RWPE2 (cell line): Measurements from ENCODE around the gene ECD.

ENCODE experiments used
- ATAC-seq: fragments of 200-7000 bp; cut with Tn5 transposase; 3 replicates; pipeline ENCODE4 v1.9.1; 2021; ENCODE audit warnings: low read depth
- DNase-seq: peaks from one replicate; pipeline ENCODE4 v3.0.0-alpha.2; 2020; ENCODE audit warnings: low spot score
- H3K27ac ChIP-seq: fragments of 450-650 bp; 2 replicates; pipeline ENCODE4 v1.5.1; 2017; ENCODE audit warnings: mild to moderate bottlenecking; ENCODE audit not compliant: poor library complexity, severe bottlenecking
- H3K27me3 ChIP-seq: fragments of 250-450 bp; sonication (Bioruptor Pico); 2 replicates; pipeline ENCODE4 v1.5.1; 2021; ENCODE audit warnings: mild to moderate bottlenecking, moderate library complexity; ENCODE audit not compliant: insufficient read depth, poor library complexity, severe bottlenecking
- H3K36me3 ChIP-seq: fragments of 250-450 bp; sonication (Bioruptor Pico); 2 replicates; pipeline ENCODE4 v1.5.1; 2020; ENCODE audit warnings: low read depth, mild to moderate bottlenecking, moderate library complexity
- H3K4me1 ChIP-seq: fragments of 250-450 bp; sonication (Bioruptor Pico); 2 replicates; pipeline ENCODE4 v1.5.1; 2021; ENCODE audit warnings: mild to moderate bottlenecking, moderate library complexity; ENCODE audit not compliant: insufficient read depth, poor library complexity, severe bottlenecking
- H3K4me3 ChIP-seq: fragments of 250-450 bp; sonication (Bioruptor Pico); 2 replicates; pipeline ENCODE4 v1.5.1; 2021; ENCODE audit warnings: mild to moderate bottlenecking, moderate library complexity; ENCODE audit not compliant: severe bottlenecking
- H3K9me3 ChIP-seq: fragments of 250-450 bp; sonication (Bioruptor Pico); 2 replicates; pipeline ENCODE4 v1.5.1; 2021; ENCODE audit warnings: mild to moderate bottlenecking, moderate library complexity; ENCODE audit not compliant: severe bottlenecking
- TF ChIP-seq, protein P1 (sequence below): fragments of 450-650 bp; IDR thresholded peaks from one replicate; pipeline ENCODE4 v1.5.1; 2017; ENCODE audit warnings: mild to moderate bottlenecking, moderate library complexity; ENCODE audit not compliant: poor library complexity, severe bottlenecking

ECD gene

GRCh38 chr10:73096449-73097304, 71.1 kb downstream of the ECD start, which contains the start of gene P4HA1:
P4HA1 (minus strand) TSS chr10:73096866; CDS start chr10:73074883, 21,983 bp downstream.
- TF ChIP-seq, protein P1, sequence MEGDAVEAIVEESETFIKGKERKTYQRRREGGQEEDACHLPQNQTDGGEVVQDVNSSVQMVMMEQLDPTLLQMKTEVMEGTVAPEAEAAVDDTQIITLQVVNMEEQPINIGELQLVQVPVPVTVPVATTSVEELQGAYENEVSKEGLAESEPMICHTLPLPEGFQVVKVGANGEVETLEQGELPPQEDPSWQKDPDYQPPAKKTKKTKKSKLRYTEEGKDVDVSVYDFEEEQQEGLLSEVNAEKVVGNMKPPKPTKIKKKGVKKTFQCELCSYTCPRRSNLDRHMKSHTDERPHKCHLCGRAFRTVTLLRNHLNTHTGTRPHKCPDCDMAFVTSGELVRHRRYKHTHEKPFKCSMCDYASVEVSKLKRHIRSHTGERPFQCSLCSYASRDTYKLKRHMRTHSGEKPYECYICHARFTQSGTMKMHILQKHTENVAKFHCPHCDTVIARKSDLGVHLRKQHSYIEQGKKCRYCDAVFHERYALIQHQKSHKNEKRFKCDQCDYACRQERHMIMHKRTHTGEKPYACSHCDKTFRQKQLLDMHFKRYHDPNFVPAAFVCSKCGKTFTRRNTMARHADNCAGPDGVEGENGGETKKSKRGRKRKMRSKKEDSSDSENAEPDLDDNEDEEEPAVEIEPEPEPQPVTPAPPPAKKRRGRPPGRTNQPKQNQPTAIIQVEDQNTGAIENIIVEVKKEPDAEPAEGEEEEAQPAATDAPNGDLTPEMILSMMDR, result peak; percentile 89
- DNase-seq, result peak; percentile 96
- ATAC-seq, result peak; percentile 88
- H3K27me3 ChIP-seq, result no peaks in the 10 kb centered on the region
- H3K4me3 ChIP-seq, result peak within 1 kb of the TSS; percentile 78
- H3K4me1 ChIP-seq, result peaks cover 5% of the 10 kb centered on the region
- H3K27ac ChIP-seq, result peak within 1 kb of the TSS; percentile 78
- peaks cover 6% of the 10 kb centered on the region for H3K36me3 ChIP-seq
- no peaks in the 10 kb centered on the region for H3K9me3 ChIP-seq

GRCh38 chr10:73096041-73096448, 71.8 kb downstream of the ECD start:
- ATAC-seq, result peak; percentile 39
- peaks cover 5% of the 10 kb centered on the region for H3K4me1 ChIP-seq
- peak; percentile 70 for DNase-seq
- H3K9me3 ChIP-seq, result no peaks in the 10 kb centered on the region
- peak overlapping the region; percentile 78 for H3K4me3 ChIP-seq
- TF ChIP-seq, protein P1, result no peak
- peak overlapping the region; percentile 78 for H3K27ac ChIP-seq
- no peaks in the 10 kb centered on the region for H3K27me3 ChIP-seq
- H3K36me3 ChIP-seq, result peaks cover 12% of the 10 kb centered on the region

DNA sequence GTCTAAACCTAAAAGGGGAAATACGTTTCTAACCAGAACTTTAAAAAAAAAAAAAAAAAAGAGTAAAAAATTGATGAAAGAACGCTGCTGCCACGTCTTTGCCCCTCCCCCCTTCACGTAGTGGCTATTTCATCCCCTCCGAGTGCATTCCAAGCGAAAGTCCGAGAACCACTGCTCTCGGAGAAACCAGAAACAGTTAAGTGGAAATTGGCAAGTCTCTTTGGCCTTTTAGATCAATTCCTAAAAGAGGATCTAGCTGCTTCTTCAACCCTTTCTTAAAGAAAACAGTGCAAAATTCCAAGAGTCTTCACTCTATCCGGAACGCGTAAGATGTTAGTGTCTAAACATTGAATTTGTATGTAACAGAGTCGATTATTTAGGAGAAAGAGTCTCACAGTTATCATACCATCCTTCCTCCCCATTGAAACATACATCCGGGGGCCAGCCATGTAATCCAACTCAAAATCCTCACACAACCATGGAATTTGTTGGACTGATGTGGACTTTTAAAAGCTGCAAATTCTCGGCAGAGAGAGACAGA, 72.3 kb downstream of the ECD start:
- Histone ChIP-seq H3K36me3 (peaks cover 14% of the 10 kb centered on the region), H3K4me1 (peaks cover 6% of the 10 kb centered on the region), H3K4me3 (peak overlapping the region; percentile 78), H3K27ac (peak overlapping the region; percentile 78), H3K27me3 (no peaks in the 10 kb centered on the region), H3K9me3 (no peaks in the 10 kb centered on the region)
- ATAC-seq, result peak; percentile 5; the same call in 1 of the 3 replicates
- TF ChIP-seq, protein P1, result no peak
- DNase-seq, result no peak

GRCh38 chr10:73094986-73095480, 72.8 kb downstream of the ECD start:
- H3K4me3 ChIP-seq, result peak overlapping the region; percentile 78
- H3K4me1 ChIP-seq, result peaks cover 7% of the 10 kb centered on the region
- peaks cover 18% of the 10 kb centered on the region for H3K36me3 ChIP-seq
- H3K27me3 ChIP-seq, result no peaks in the 10 kb centered on the region
- ATAC-seq (no peak), DNase-seq (no peak)
- H3K27ac ChIP-seq, result peak overlapping the region; percentile 78
- TF ChIP-seq, protein P1, result no peak
- H3K9me3 ChIP-seq, result no peaks in the 10 kb centered on the region
